Motor neuron (in vitro differentiated cells): ENCODE measurements around the gene ELL3. TPM values are rescaled to one million over a fixed set of nuclear protein-coding genes. Genes with fewer than 3 reads are reported as not detected.

Source experiments
- ATAC-seq, 8 experiments: fragments of 200-7000 bp; cut with Tn5 transposase; replicated peaks in 6 of 8; 2 replicates each; pipeline ENCODE4 v1.8.0; 2021; ENCODE audit warnings: mild to moderate bottlenecking in 8 of 8, moderate library complexity in 8 of 8
- H3K27ac ChIP-seq, 2 donors: fragments of 250-450 bp; sonication (Bioruptor Pico); 2 replicates each; pipeline ENCODE4 v1.9.0; 2021; ENCODE audit warnings: antibody characterized with exemption in 2 of 2, mild to moderate bottlenecking in 2 of 2, moderate library complexity in 1 of 2
- H3K4me1 ChIP-seq, 2 donors: fragments of 250-450 bp; sonication (Bioruptor Pico); replicated peaks in 1 of 2; 2 replicates each; pipeline ENCODE4 v1.6.1; 2021; ENCODE audit warnings: antibody characterized with exemption in 2 of 2, mild to moderate bottlenecking in 2 of 2, moderate library complexity in 1 of 2
- H3K4me3 ChIP-seq, 5 donors: fragments of 250-450 bp; sonication (Bioruptor Pico); 2 replicates each; pipeline ENCODE4 v1.9.0; 2021; ENCODE audit warnings: antibody characterized with exemption in 5 of 5, mild to moderate bottlenecking in 5 of 5, moderate library complexity in 4 of 5
- whole genome bisulfite sequencing, 10 experiments: fragments of 450-650 bp; shearing (Covaris generic); methylation state at CpG; one replicate each; pipeline ENCODE4 v1.0.0; 2022; 5-methylcytosine and 5-hydroxymethylcytosine counted together
- in situ Hi-C, 9 experiments: fragments of 400-800 bp; cut with MboI; loops; one replicate each; pipeline ENCODE4 v1.15.0; 2021; ENCODE audit warnings: low sequenced_read_pairs in 9 of 9, low pct_unique_long_range_greater_than_20kb in 2 of 9; ENCODE audit not compliant: unreplicated experiment in 9 of 9
- total RNA-seq, 8 experiments: library from RNA; unstranded; fragments of 300-600 nt; gene quantifications; 2 replicates each; pipeline versions ENCODE4 v1.2.3 to v1.2.4, GENCODE V29; 2022

Gene ELL3
- total RNA-seq, 8 experiments from 2014 or later: 0.60 to 4.2 (median 1.6) TPM

GRCh38 chr15:43799209-43799944 lies 22.6 kb upstream of the ELL3 start:
- ATAC-seq: peak in 1 of 8 experiments; percentile 1
- whole genome bisulfite sequencing, 10 experiments: 40 to 100% (median 88%) methylated on average over 1 to 6 of the region's 16 CpGs; no CpG with 5 or more reads in 1 of the 10 experiments
- Histone ChIP-seq H3K4me3 (no peak overlapping the region), H3K4me1 (peaks cover 9 to 17% of the 10 kb centered on the region in 2 donors), H3K27ac (peak overlapping the region; percentile 96 to 98)
- in situ Hi-C loops: no loop called here

- WGBS, 10 experiments: 43 to 100% (median 100%) methylated on average over 1 to 3 of the region's 3 CpGs; no CpG with 5 or more reads in 3 of the 10 experiments
These were observed 19.8 kb upstream of the ELL3 start for GRCh38 chr15:43796566-43796965.

GRCh38 chr15:43795997-43796396 lies 19.2 kb upstream of the ELL3 start:
- Histone ChIP-seq H3K27ac (no peak overlapping the region), H3K4me1 (peaks cover 21 to 25% of the 10 kb centered on the region in 2 donors), H3K4me3 (no peak overlapping the region)
- in situ Hi-C loops: no loop called here
- no peak for ATAC-seq

More at GRCh38 chr15:43796566-43796965, 19.8 kb upstream of the ELL3 start:
- Histone ChIP-seq H3K27ac (no peak overlapping the region), H3K4me1 (peaks cover 20 to 26% of the 10 kb centered on the region in 2 donors), H3K4me3 (no peak overlapping the region)
- in situ Hi-C loops: no loop called here
- no peak for ATAC-seq

- WGBS, 10 experiments: 90 to 100% (median 100%) methylated on average over 1 to 2 of the region's 2 CpGs; no CpG with 5 or more reads in 4 of the 10 experiments
- Histone ChIP-seq H3K4me1 (peaks cover 19 to 24% of the 10 kb centered on the region in 2 donors), H3K4me3 (no peak overlapping the region), H3K27ac (no peak overlapping the region)
- no peak for ATAC-seq
- in situ Hi-C loops: no loop called here
These were observed 18.4 kb upstream of the ELL3 start for GRCh38 chr15:43795197-43795596.

- H3K4me1 ChIP-seq: peaks cover 14 to 17% of the 10 kb centered on the region in 2 donors
- WGBS, 10 experiments: 13 to 100% (median 82%) methylated on average over 1 to 6 of the region's 9 CpGs; no CpG with 5 or more reads in 2 of the 10 experiments
- peak in 2 of 8 experiments; percentile 6 to 24 for ATAC-seq
- in situ Hi-C loops: no loop called here
- H3K4me3 ChIP-seq: no peak overlapping the region
- H3K27ac ChIP-seq: no peak overlapping the region
These were observed 17.7 kb upstream of the ELL3 start for GRCh38 chr15:43794269-43795037.

GRCh38 chr15:43793647-43794046 lies 16.9 kb upstream of the ELL3 start:
- no peak for ATAC-seq
- in situ Hi-C loops: no loop called here
- 20 to 90% (median 60%) methylated on average over 1 to 2 of the region's 10 CpGs; no CpG with 5 or more reads in 5 of the 10 experiments for WGBS, 10 experiments
- Histone ChIP-seq H3K4me3 (peak overlapping the region in 3 of 5 donors; percentile 94 to 98 (median 95)), H3K4me1 (peaks cover 14% of the 10 kb centered on the region in 2 donors), H3K27ac (no peak overlapping the region)

- peak in 2 of 8 experiments; percentile 4 to 7 for ATAC-seq
- peak overlapping the region; percentile 80 to 98 (median 94) for H3K4me3 ChIP-seq
- peak overlapping the region; percentile 97 to 99 for H3K27ac ChIP-seq
- H3K4me1 ChIP-seq: peaks cover 14% of the 10 kb centered on the region in 2 donors
- 0 to 13% (median 3%) methylated on average over 2 to 12 of the region's 33 CpGs; no CpG with 5 or more reads in 5 of the 10 experiments for WGBS, 10 experiments
- in situ Hi-C loops: no loop called here
These were observed 16.2 kb upstream of the ELL3 start for GRCh38 chr15:43792761-43793476.

GRCh38 chr15:43791993-43792760 lies 15.4 kb upstream of the ELL3 start, which contains the start of gene SERF2:
TSS of gene SERF2 (plus strand) at chr15:43792320. CDS start at chr15:43792377, 57 bp downstream.
- peak; percentile 69 to 95 (median 92) for ATAC-seq
- Histone ChIP-seq H3K27ac (peak within 1 kb of the TSS; percentile 97 to 99), H3K4me3 (peak within 1 kb of the TSS; percentile 80 to 98 (median 94)), H3K4me1 (peaks cover 14% of the 10 kb centered on the region in 2 donors)
- in situ Hi-C loops: no loop called here
- WGBS, 10 experiments: 0% methylated on average over 2 to 11 of the region's 66 CpGs; no CpG with 5 or more reads in 6 of the 10 experiments

- in situ Hi-C loops: no loop called here
- Histone ChIP-seq H3K4me1 (peaks cover 14% of the 10 kb centered on the region in 2 donors), H3K27ac (no peak overlapping the region), H3K4me3 (no peak overlapping the region)
- ATAC-seq: no peak
- 80 to 100% (median 92%) methylated on average over 1 to 3 of the region's 3 CpGs; no CpG with 5 or more reads in 3 of the 10 experiments for WGBS, 10 experiments
These were observed 12.6 kb upstream of the ELL3 start for GRCh38 chr15:43789409-43789808.

- no peak overlapping the region for H3K4me3 ChIP-seq
- WGBS, 10 experiments: 45 to 100% (median 100%) methylated on average over 1 of the region's 1 CpG; no CpG with 5 or more reads in 2 of the 10 experiments
- no peak overlapping the region for H3K27ac ChIP-seq
- peaks cover 0 to 3% of the 10 kb centered on the region in 2 donors for H3K4me1 ChIP-seq
- in situ Hi-C loops: no loop called here
- ATAC-seq: no peak
These were observed 2.2 kb upstream of the ELL3 start for GRCh38 chr15:43779016-43779415.

- Histone ChIP-seq H3K4me3 (peak overlapping the region; percentile 14 to 47 (median 37)), H3K4me1 (peaks cover 0 to 3% of the 10 kb centered on the region in 2 donors), H3K27ac (no peak overlapping the region)
- WGBS, 10 experiments: 0 to 25% (median 5%) methylated on average over 1 to 23 of the region's 31 CpGs; no CpG with 5 or more reads in 1 of the 10 experiments
- peak; percentile 67 to 84 (median 72) for ATAC-seq
- in situ Hi-C loops: no loop called here
These were observed 625 bp upstream of the ELL3 start for GRCh38 chr15:43777267-43777914.
